GM19099 (cell line): ENCODE measurements around the gene AKAP7.

ENCODE experiments used
- POLR2A ChIP-seq: IDR thresholded peaks from 3 replicates; pipeline ENCODE4 v1.6.1; 2011; ENCODE audit warnings: low read depth; ENCODE audit not compliant: insufficient read length; ENCODE audit errors: extremely low read depth

Gene AKAP7

GRCh38 chr6:131331873-131332781 is 196.9 kb downstream of the AKAP7 start:
- TF ChIP-seq POLR2A, result no peak
